ENCODE measurements around the gene SPATC1L. TPM values are rescaled to one million over a fixed set of nuclear protein-coding genes. Genes with fewer than 3 reads are reported as not detected.
"Not testable (repeated sequence)": the region's sequence is repeated elsewhere in the genome, so short reads cannot be mapped to it uniquely, and the experiment has no call there.

Gene SPATC1L
- total RNA-seq, 1 donor from 2014 or later = 58.7 TPM

DNA sequence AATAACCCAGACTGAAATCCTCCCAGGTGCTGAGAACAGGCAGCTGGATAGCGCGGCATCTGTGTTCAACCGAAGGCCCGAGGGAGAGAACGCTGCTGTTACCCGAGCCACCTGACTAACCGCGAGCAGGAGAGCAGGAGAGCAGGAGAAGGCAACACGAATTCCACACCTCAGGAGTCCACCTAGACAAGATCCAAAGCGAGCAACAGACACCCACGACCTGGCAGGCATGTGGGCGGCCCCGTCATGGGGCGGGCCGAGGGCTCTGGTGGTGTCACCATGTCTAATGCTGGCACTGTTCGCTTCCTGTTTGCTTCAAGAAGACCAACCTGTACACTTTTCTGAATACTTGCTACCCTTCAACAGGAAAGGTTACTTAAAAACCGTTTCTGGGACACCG is 20.9 kb upstream of the SPATC1L start:
- H3K4me3 Mint-ChIP-seq (ENCODE audit: unreplicated experiment) = no peak overlapping the region
- H3K27ac Mint-ChIP-seq (ENCODE audit: unreplicated experiment) = no peak overlapping the region
- H3K9me3 Mint-ChIP-seq (ENCODE audit: unreplicated experiment) = peaks cover 15% of the 10 kb centered on the region
- peaks cover 8% of the 10 kb centered on the region for H3K27me3 Mint-ChIP-seq (ENCODE audit: unreplicated experiment)
- H3K36me3 Mint-ChIP-seq (ENCODE audit: unreplicated experiment) = peaks cover 7% of the 10 kb centered on the region
- TF ChIP-seq, protein P1, sequence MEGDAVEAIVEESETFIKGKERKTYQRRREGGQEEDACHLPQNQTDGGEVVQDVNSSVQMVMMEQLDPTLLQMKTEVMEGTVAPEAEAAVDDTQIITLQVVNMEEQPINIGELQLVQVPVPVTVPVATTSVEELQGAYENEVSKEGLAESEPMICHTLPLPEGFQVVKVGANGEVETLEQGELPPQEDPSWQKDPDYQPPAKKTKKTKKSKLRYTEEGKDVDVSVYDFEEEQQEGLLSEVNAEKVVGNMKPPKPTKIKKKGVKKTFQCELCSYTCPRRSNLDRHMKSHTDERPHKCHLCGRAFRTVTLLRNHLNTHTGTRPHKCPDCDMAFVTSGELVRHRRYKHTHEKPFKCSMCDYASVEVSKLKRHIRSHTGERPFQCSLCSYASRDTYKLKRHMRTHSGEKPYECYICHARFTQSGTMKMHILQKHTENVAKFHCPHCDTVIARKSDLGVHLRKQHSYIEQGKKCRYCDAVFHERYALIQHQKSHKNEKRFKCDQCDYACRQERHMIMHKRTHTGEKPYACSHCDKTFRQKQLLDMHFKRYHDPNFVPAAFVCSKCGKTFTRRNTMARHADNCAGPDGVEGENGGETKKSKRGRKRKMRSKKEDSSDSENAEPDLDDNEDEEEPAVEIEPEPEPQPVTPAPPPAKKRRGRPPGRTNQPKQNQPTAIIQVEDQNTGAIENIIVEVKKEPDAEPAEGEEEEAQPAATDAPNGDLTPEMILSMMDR (IDR thresholded peaks at IDR 0.05; ENCODE audit: partially characterized antibody, unreplicated experiment) = no peak
- peak; percentile 23 for DNase-seq
- peaks cover 12% of the 10 kb centered on the region for H3K4me1 Mint-ChIP-seq (ENCODE audit: low read depth, unreplicated experiment)

DNA sequence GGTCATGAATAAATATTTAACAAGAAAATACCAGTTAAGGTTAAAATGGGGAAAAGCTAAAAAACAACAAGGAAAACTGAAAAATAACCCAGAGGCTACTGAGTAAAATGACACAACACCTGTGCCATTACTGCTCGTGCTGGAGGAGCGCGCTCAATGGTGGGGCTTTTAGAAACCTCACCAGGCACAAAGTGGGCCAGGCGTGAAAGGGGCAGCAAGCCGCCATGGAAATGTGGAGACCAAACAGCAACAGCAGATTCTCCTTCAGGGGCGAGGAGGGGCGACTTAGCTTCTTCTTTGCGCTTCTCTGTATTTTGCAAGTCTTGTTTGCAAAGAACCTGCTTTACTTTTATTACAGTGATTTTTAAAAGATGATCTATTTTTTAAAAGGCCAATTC is 18.9 kb upstream of the SPATC1L start:
- Mint-ChIP-seq H3K36me3 (ENCODE audit: unreplicated experiment) (peaks cover 22% of the 10 kb centered on the region), H3K27ac (ENCODE audit: unreplicated experiment) (no peak overlapping the region), H3K4me3 (ENCODE audit: unreplicated experiment) (no peak overlapping the region)

DNA sequence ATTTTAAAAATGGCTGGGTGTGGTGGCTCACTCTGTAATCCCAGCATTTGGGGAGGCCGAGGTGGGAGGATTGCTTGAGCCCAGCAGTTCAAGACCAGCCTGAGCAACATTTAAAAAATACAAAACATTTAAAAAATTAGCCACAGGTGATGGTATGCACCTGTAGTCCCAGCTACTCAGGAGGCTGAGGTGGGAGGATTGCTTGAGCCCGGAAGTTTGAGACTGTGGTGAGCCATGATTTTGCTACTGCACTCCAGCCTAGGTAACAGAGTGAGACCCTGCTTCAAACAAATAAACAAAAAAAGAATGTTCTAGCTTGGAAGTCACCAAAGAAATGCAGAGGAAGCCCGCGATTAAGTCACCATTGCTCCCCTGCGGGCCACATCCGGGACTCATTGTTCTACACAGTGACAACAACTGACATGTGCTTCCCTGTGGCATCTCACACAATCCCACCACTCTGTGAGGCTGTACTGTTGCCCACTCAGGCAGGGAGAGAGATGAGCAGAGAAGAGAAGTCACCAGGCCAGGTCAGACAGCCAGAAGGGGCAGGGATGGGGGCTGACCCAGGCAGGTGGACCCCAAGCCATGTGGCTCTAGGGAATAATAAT is 18.4 kb upstream of the SPATC1L start:
- TF ChIP-seq, protein P1 (IDR thresholded peaks at IDR 0.05; ENCODE audit: partially characterized antibody, unreplicated experiment) = no peak

More for the DNA sequence above, 18.9 kb upstream of the SPATC1L start:
- H3K4me1 Mint-ChIP-seq (ENCODE audit: low read depth, unreplicated experiment) = peaks cover 20% of the 10 kb centered on the region
- TF ChIP-seq, protein P1 (IDR thresholded peaks at IDR 0.05; ENCODE audit: partially characterized antibody, unreplicated experiment) = no peak
- peaks cover 5% of the 10 kb centered on the region for H3K27me3 Mint-ChIP-seq (ENCODE audit: unreplicated experiment)
- peaks cover 15% of the 10 kb centered on the region for H3K9me3 Mint-ChIP-seq (ENCODE audit: unreplicated experiment)
- no peak for DNase-seq

DNA sequence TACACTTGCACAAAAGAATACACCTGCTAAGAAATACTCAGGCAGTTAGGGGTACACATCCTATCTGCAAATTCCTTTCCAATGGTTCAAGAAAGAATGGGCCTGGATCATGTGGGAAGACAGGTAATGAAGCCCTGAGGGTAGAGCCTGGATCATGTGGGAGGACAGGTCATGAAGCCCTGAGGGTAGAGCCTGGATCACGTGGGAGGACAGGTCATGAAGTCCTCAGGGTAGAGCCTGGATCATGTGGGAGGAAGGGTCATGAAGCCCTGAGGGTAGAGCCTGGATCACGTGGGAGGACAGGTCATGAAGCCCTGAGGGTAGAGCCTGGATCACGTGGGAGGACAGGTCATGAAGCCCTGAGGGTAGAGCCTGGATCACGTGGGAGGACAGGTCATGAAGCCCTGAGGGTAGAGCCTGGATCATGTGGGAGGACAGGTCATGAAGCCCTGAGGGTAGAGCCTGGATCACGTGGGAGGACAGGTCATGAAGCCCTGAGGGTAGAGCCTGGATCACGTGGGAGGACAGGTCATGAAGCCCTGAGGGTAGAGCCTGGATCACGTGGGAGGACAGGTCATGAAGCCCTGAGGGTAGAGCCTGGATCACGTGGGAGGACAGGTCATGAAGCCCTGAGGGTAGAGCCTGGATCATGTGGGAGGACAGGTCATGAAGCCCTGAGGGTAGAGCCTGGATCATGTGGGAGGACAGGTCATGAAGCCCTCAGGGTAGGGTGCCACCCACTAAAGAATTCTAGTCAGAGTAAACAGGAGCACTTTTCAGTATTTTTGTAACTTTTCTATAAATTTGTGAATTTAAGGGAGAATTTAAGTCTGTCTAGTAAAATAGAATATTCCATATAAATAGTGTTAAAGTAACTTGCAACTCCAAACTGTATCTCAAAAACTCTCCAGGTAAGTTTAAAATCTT is 16.9 kb upstream of the SPATC1L start:
- Mint-ChIP-seq H3K4me1 (ENCODE audit: low read depth, unreplicated experiment) (peaks cover 22% of the 10 kb centered on the region), H3K36me3 (ENCODE audit: unreplicated experiment) (peaks cover 22% of the 10 kb centered on the region), H3K9me3 (ENCODE audit: unreplicated experiment) (peaks cover 11% of the 10 kb centered on the region)
- DNase-seq; H3K27ac Mint-ChIP-seq (ENCODE audit: unreplicated experiment); H3K27me3 Mint-ChIP-seq (ENCODE audit: unreplicated experiment); H3K4me3 Mint-ChIP-seq (ENCODE audit: unreplicated experiment): not testable (repeated sequence)

More for the DNA sequence above, 18.4 kb upstream of the SPATC1L start:
- Mint-ChIP-seq H3K27ac (ENCODE audit: unreplicated experiment) (no peak overlapping the region), H3K4me3 (ENCODE audit: unreplicated experiment) (no peak overlapping the region), H3K36me3 (ENCODE audit: unreplicated experiment) (peaks cover 22% of the 10 kb centered on the region), H3K27me3 (ENCODE audit: unreplicated experiment) (peaks cover 2% of the 10 kb centered on the region), H3K4me1 (ENCODE audit: low read depth, unreplicated experiment) (peaks cover 19% of the 10 kb centered on the region), H3K9me3 (ENCODE audit: unreplicated experiment) (peaks cover 13% of the 10 kb centered on the region)
- no peak for DNase-seq

DNA sequence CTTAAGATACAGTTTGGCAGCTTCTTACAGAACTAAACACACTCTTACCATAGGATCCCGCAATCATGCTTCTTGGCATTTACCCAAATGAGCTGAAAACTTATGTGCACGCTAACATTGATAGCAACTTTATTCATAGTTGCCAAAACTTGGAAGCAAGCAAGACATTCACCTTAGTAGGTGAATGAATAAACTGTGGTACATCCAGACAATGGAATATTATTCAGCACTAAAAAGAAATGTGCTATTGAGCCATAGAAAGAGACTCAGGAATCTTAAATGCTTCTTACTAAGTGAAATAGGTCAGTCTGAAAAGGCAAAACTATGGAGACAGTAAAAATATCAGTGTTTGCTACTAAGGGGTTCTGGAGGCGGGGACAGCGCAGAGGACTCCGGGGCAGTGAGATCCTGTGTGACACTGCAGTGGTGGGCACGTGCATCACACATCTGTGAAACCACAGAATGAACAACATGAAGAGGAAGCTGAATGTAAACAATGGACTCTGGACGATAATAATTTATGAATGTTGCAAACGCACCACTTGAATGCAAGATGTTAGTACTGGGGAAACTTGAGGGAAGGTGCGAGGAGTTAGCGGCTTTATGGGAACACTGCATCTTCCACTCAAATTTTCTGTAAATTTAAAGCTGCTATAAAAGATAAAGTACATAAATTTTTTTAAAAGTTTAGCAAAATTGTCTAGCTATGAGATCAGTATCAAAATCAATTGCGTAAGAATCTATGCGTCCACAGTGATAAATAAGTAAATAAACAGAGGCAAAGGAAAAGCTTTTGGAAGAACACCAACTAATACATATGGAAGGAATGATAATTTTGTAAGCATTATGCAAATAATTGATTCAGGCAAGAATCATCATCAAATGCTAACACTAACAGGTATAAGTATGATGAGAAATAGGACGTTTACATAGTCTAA is 15.4 kb upstream of the SPATC1L start:
- no peak overlapping the region for H3K4me3 Mint-ChIP-seq (ENCODE audit: unreplicated experiment)
- H3K36me3 Mint-ChIP-seq (ENCODE audit: unreplicated experiment) = peaks cover 22% of the 10 kb centered on the region
- H3K9me3 Mint-ChIP-seq (ENCODE audit: unreplicated experiment) = peaks cover 7% of the 10 kb centered on the region
- peak overlapping the region; percentile 15 for H3K27ac Mint-ChIP-seq (ENCODE audit: unreplicated experiment)
- peaks cover 8% of the 10 kb centered on the region for H3K27me3 Mint-ChIP-seq (ENCODE audit: unreplicated experiment)
- DNase-seq = no peak
- TF ChIP-seq, protein P1 (IDR thresholded peaks at IDR 0.05; ENCODE audit: partially characterized antibody, unreplicated experiment) = no peak
- H3K4me1 Mint-ChIP-seq (ENCODE audit: low read depth, unreplicated experiment) = peaks cover 15% of the 10 kb centered on the region

Measured in glutamatergic neuron (in vitro differentiated cells).